OCI-LY7 (cell line): ENCODE results near the gene ATP8B1. TPM values are rescaled to one million over a fixed set of nuclear protein-coding genes. Genes with fewer than 3 reads are reported as not detected.

Experiments
- BruUV-seq: library from RNA; stranded (reverse); fragments of 400-500 nt; replicated peaks from 2 replicates; lab custom pipeline; 2021; lab: Mats Ljungman, UMichigan
- CTCF ChIA-PET: fragments of 300-600 bp; sonication (Branson Sonifier 250); formaldehyde crosslinking; loops from one replicate; lab custom pipeline; 2022; ENCODE audit warnings: antibody characterized with exemption; ENCODE audit not compliant: unreplicated experiment; lab: Charles Lee
- POLR2A ChIA-PET: fragments of 300-600 bp; sonication (Branson Sonifier 250); formaldehyde crosslinking; loops from one replicate; lab custom pipeline; 2022; ENCODE audit warnings: antibody characterized with exemption; lab: Charles Lee
- DNase-seq: peaks from one replicate; pipeline ENCODE4 v3.0.0-alpha.2; 2015; ENCODE audit warnings: low spot score
- H2AFZ ChIP-seq: fragments of 200-600 bp; sonication (generic), shearing (Covaris generic); 2 replicates; pipeline ENCODE4 v1.6.1; 2014; ENCODE audit warnings: mild to moderate bottlenecking, antibody characterized with exemption, low read length, moderate library complexity
- H3K27ac ChIP-seq: fragments of 200-600 bp; sonication (generic); 2 replicates; pipeline ENCODE4 v1.5.1; 2014; ENCODE audit warnings: mixed run types, low read depth, mild to moderate bottlenecking, moderate library complexity, low read length, inconsistent platforms; ENCODE audit not compliant: poor library complexity, severe bottlenecking
- H3K36me3 ChIP-seq: fragments of 200-600 bp; sonication (generic); 2 replicates; pipeline ENCODE4 v1.6.1; 2014; ENCODE audit warnings: mild to moderate bottlenecking, antibody characterized with exemption, low read length, moderate library complexity, mixed read lengths; ENCODE audit not compliant: insufficient read depth
- H3K4me1 ChIP-seq: fragments of 200-600 bp; sonication (generic); 2 replicates; pipeline ENCODE4 v1.5.1; 2014; ENCODE audit warnings: mild to moderate bottlenecking, low read length; ENCODE audit not compliant: insufficient read depth, poor library complexity, severe bottlenecking
- H3K4me2 ChIP-seq: fragments of 200-600 bp; sonication (generic); 2 replicates; pipeline ENCODE4 v1.6.1; 2014; ENCODE audit warnings: mild to moderate bottlenecking, low read length
- H3K4me3 ChIP-seq: fragments of 200-600 bp; sonication (generic); 2 replicates; pipeline ENCODE4 v1.5.1; 2014; ENCODE audit warnings: mild to moderate bottlenecking, low read depth, low read length; ENCODE audit not compliant: poor library complexity, severe bottlenecking
- H3K79me2 ChIP-seq: fragments of 200-600 bp; sonication (generic); 2 replicates; pipeline ENCODE4 v1.6.1; 2016; ENCODE audit warnings: low read depth, mild to moderate bottlenecking, low read length, moderate library complexity, mixed read lengths; ENCODE audit not compliant: insufficient read depth
- H3K9me2 ChIP-seq: fragments of 200-600 bp; sonication (generic); 2 replicates; pipeline ENCODE4 v1.6.1; 2016; ENCODE audit warnings: mild to moderate bottlenecking, low read length, mixed read lengths; ENCODE audit not compliant: insufficient read depth
- H3K9me3 ChIP-seq: fragments of 200-600 bp; sonication (generic); 2 replicates; pipeline ENCODE4 v1.6.1; 2014; ENCODE audit warnings: mild to moderate bottlenecking, mixed run types, low read length, mixed read lengths
- H4K20me1 ChIP-seq: fragments of 200-600 bp; sonication (generic); 2 replicates; pipeline ENCODE4 v1.6.1; 2014; ENCODE audit warnings: mild to moderate bottlenecking, antibody characterized with exemption, low read length, moderate library complexity, mixed read lengths; ENCODE audit not compliant: insufficient read depth
- CTCF ChIP-seq: fragments of 200-600 bp; sonication (generic); conservative IDR thresholded peaks from 2 replicates; pipeline ENCODE4 v1.5.1; 2014; ENCODE audit warnings: mild to moderate bottlenecking, antibody characterized with exemption, low read length, moderate library complexity, mixed read lengths
- EZH2phosphoT487 ChIP-seq: fragments of 200-600 bp; sonication (generic); IDR thresholded peaks from 2 replicates; pipeline ENCODE4 v1.6.1; 2018; ENCODE audit warnings: low read depth, borderline replicate concordance, mild to moderate bottlenecking, mixed run types, antibody characterized with exemption, low read length, moderate library complexity, mixed read lengths
- intact Hi-C: fragments of 100-400 bp; cut with micrococcal nuclease; formaldehyde crosslinking; loops from one replicate; pipeline ENCODE4 v1.10.0; 2022; ENCODE audit not compliant: unreplicated experiment
- total RNA-seq, 2 experiments: library from RNA; depleted of rRNA in 1 of 2; stranded (reverse); fragments of >200 nt in 1 of 2; shearing (Covaris generic) in 1 of 2; gene quantifications; 2 replicates each; pipeline ENCODE4 v1.2.3, GENCODE V29; 2014 to 2022

The ATP8B1 gene
- total RNA-seq, 2 experiments from 2014 or later = not detected

GRCh38 chr18:57807336-57808117 is 4.4 kb upstream of the ATP8B1 start:
- Histone ChIP-seq H3K4me2 (no peak overlapping the region), H3K79me2 (no peaks in the 10 kb centered on the region), H2AFZ (no peak overlapping the region), H3K36me3 (no peaks in the 10 kb centered on the region), H3K9me2 (no peaks in the 10 kb centered on the region), H3K9me3 (no peaks in the 10 kb centered on the region), H3K4me1 (no peaks in the 10 kb centered on the region), H3K27ac (no peak overlapping the region), H4K20me1 (no peaks in the 10 kb centered on the region), H3K4me3 (no peak overlapping the region)
- intact Hi-C loops = no loop called here
- DNase-seq = no peak
- no TSS peak for BruUV-seq
- TF ChIP-seq CTCF = no peak
- TF ChIP-seq EZH2phosphoT487 = no peak
- ChIA-PET POLR2A (no interaction called here), CTCF (no interaction called here)

- POLR2A ChIA-PET = no interaction called here
- Histone ChIP-seq H3K4me2 (no peak overlapping the region), H3K4me3 (no peak overlapping the region), H3K9me3 (no peaks in the 10 kb centered on the region), H2AFZ (no peak overlapping the region), H3K9me2 (no peaks in the 10 kb centered on the region), H3K4me1 (no peaks in the 10 kb centered on the region), H3K36me3 (no peaks in the 10 kb centered on the region), H3K27ac (no peak overlapping the region), H4K20me1 (no peaks in the 10 kb centered on the region), H3K79me2 (no peaks in the 10 kb centered on the region)
- TF ChIP-seq EZH2phosphoT487 (no peak), CTCF (no peak)
- BruUV-seq = no TSS peak
- intact Hi-C loops = no loop called here
- DNase-seq = no peak
- CTCF ChIA-PET = no interaction called here
These were observed 3.8 kb upstream of the ATP8B1 start for GRCh38 chr18:57806978-57807285.

- Histone ChIP-seq H3K4me2 (no peak overlapping the region), H2AFZ (no peak overlapping the region), H4K20me1 (no peaks in the 10 kb centered on the region), H3K9me2 (no peaks in the 10 kb centered on the region), H3K9me3 (no peaks in the 10 kb centered on the region), H3K4me3 (no peak overlapping the region), H3K4me1 (no peaks in the 10 kb centered on the region), H3K79me2 (no peaks in the 10 kb centered on the region), H3K27ac (no peak overlapping the region), H3K36me3 (no peaks in the 10 kb centered on the region)
- TF ChIP-seq CTCF (no peak), EZH2phosphoT487 (no peak)
- no peak for DNase-seq
- intact Hi-C loops = no loop called here
- no TSS peak for BruUV-seq
- ChIA-PET CTCF (no interaction called here), POLR2A (no interaction called here)
These were observed 3.3 kb upstream of the ATP8B1 start for GRCh38 chr18:57806201-57806977.
